ENCODE results near the gene PPP1R2.

GRCh38 chr3:195568630-195569029 is 25.5 kb upstream of the PPP1R2 start:
- TF ChIP-seq EP300 (conservative IDR thresholded peaks at IDR 0.05; ENCODE audit: poor library complexity, severe bottlenecking) = no peak
- TF ChIP-seq TAF1 (IDR thresholded peaks at IDR 0.05; ENCODE audit: low read depth) = no peak
- TF ChIP-seq CTCF (IDR thresholded peaks at IDR 0.05; ENCODE audit: poor library complexity, severe bottlenecking) = no peak
- TF ChIP-seq, protein P1, sequence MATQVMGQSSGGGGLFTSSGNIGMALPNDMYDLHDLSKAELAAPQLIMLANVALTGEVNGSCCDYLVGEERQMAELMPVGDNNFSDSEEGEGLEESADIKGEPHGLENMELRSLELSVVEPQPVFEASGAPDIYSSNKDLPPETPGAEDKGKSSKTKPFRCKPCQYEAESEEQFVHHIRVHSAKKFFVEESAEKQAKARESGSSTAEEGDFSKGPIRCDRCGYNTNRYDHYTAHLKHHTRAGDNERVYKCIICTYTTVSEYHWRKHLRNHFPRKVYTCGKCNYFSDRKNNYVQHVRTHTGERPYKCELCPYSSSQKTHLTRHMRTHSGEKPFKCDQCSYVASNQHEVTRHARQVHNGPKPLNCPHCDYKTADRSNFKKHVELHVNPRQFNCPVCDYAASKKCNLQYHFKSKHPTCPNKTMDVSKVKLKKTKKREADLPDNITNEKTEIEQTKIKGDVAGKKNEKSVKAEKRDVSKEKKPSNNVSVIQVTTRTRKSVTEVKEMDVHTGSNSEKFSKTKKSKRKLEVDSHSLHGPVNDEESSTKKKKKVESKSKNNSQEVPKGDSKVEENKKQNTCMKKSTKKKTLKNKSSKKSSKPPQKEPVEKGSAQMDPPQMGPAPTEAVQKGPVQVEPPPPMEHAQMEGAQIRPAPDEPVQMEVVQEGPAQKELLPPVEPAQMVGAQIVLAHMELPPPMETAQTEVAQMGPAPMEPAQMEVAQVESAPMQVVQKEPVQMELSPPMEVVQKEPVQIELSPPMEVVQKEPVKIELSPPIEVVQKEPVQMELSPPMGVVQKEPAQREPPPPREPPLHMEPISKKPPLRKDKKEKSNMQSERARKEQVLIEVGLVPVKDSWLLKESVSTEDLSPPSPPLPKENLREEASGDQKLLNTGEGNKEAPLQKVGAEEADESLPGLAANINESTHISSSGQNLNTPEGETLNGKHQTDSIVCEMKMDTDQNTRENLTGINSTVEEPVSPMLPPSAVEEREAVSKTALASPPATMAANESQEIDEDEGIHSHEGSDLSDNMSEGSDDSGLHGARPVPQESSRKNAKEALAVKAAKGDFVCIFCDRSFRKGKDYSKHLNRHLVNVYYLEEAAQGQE (IDR thresholded peaks at IDR 0.05; ENCODE audit: borderline replicate concordance) = no peak
- TF ChIP-seq SMC3 (conservative IDR thresholded peaks at IDR 0.05; ENCODE audit: poor library complexity) = no peak
- no peak for TF ChIP-seq POLR2AphosphoS5 (IDR thresholded peaks at IDR 0.05)
